GM12892 (cell line): ENCODE results near the gene KHK. TPM values are rescaled to one million over a fixed set of nuclear protein-coding genes. Genes with fewer than 3 reads are reported as not detected.

Experiments used
- DNase-seq: peaks from one replicate; pipeline ENCODE4 v3.0.0; 2011; ENCODE audit not compliant: insufficient read length
- FAIRE-seq: peaks from 2 replicates; lab custom pipeline; 2011; peaks lifted over from hg19 to GRCh38; lab: Jason Lieb, UNC
- POLR2A ChIP-seq: IDR thresholded peaks from 2 replicates; pipeline ENCODE4 v1.6.1; 2011; ENCODE audit warnings: low read depth, low read length, control low read depth
- POLR2AphosphoS5 ChIP-seq: IDR thresholded peaks from 2 replicates; pipeline ENCODE4 v1.6.1; 2011; ENCODE audit warnings: low read depth, low read length, control low read depth
- TAF1 ChIP-seq: IDR thresholded peaks from 2 replicates; pipeline ENCODE4 v1.6.1; 2011; ENCODE audit warnings: low read depth, mild to moderate bottlenecking, control low read depth, low read length, borderline replicate concordance
- polyA plus RNA-seq: library from polyadenylated mRNA; unstranded; fragments of >200 nt; gene quantifications from one replicate; pipeline ENCODE4 v1.2.1, GENCODE V29; 2012; ENCODE audit warnings: missing spikeins, inconsistent platforms; ENCODE audit not compliant: missing spikeins

Gene KHK
- polyA plus RNA-seq: 2.6 TPM

- DNase-seq: peak; percentile 62
- FAIRE-seq: no peak
These were observed at the start of gene KHK for GRCh38 chr2:27086724-27087593. TSS of gene KHK (plus strand) at chr2:27086772. CDS start at chr2:27087260, 488 bp downstream.

GRCh38 chr2:27038012-27038411 lies 48.6 kb upstream of the KHK start:
- FAIRE-seq (no peak), DNase-seq (no peak)
- TF ChIP-seq TAF1 (no peak), POLR2A (no peak), POLR2AphosphoS5 (no peak)

More at GRCh38 chr2:27086724-27087593, at the start of gene KHK:
- TF ChIP-seq TAF1 (no peak), POLR2A (no peak), POLR2AphosphoS5 (no peak)

- no peak for DNase-seq
- no peak for FAIRE-seq
- TF ChIP-seq TAF1: no peak
- TF ChIP-seq POLR2A: no peak
These were observed 47.8 kb upstream of the KHK start for GRCh38 chr2:27038631-27039339.

- no peak for DNase-seq
- FAIRE-seq: no peak
- TF ChIP-seq TAF1: no peak
- TF ChIP-seq POLR2AphosphoS5: no peak
- TF ChIP-seq POLR2A: no peak
These were observed 47.1 kb upstream of the KHK start for GRCh38 chr2:27039426-27039825.

- DNase-seq: no peak
- TF ChIP-seq POLR2A (no peak), TAF1 (no peak), POLR2AphosphoS5 (no peak)
- FAIRE-seq: no peak
These were observed 46.7 kb upstream of the KHK start for GRCh38 chr2:27039871-27040270.

GRCh38 chr2:27040282-27040681 lies 46.3 kb upstream of the KHK start:
- TF ChIP-seq POLR2AphosphoS5: no peak
- TF ChIP-seq TAF1: no peak
- TF ChIP-seq POLR2A: no peak
- DNase-seq (no peak), FAIRE-seq (no peak)

GRCh38 chr2:27041752-27042151 lies 44.8 kb upstream of the KHK start:
- TF ChIP-seq POLR2A (no peak), POLR2AphosphoS5 (no peak), TAF1 (no peak)
- no peak for DNase-seq
- FAIRE-seq: no peak

- FAIRE-seq (peak; percentile 89), DNase-seq (no peak)
- TF ChIP-seq POLR2AphosphoS5: no peak
- TF ChIP-seq POLR2A: 0 out of 2 replicates have a peak, but pooled peaks have one; percentile 13
These were observed 44.4 kb upstream of the KHK start for GRCh38 chr2:27042159-27042661.

GRCh38 chr2:27042985-27043634 lies 43.5 kb upstream of the KHK start:
- TF ChIP-seq TAF1 (no peak), POLR2AphosphoS5 (no peak)
- DNase-seq (no peak), FAIRE-seq (no peak)

GRCh38 chr2:27049422-27050280 lies 36.9 kb upstream of the KHK start:
- no peak for TF ChIP-seq POLR2A
- no peak for TF ChIP-seq TAF1
- no peak for TF ChIP-seq POLR2AphosphoS5
- FAIRE-seq (peak; percentile 17), DNase-seq (peak; percentile 80)
